Activated T-cell treated with anti-CD3 and anti-CD28 coated beads for 24 hours (primary cell): ENCODE data around the gene KCTD19.

Source experiments
- DNase-seq: peaks from one replicate; pipeline ENCODE4 v3.0.0-alpha.2; 2020; ENCODE audit warnings: low read depth

The KCTD19 gene

DNA sequence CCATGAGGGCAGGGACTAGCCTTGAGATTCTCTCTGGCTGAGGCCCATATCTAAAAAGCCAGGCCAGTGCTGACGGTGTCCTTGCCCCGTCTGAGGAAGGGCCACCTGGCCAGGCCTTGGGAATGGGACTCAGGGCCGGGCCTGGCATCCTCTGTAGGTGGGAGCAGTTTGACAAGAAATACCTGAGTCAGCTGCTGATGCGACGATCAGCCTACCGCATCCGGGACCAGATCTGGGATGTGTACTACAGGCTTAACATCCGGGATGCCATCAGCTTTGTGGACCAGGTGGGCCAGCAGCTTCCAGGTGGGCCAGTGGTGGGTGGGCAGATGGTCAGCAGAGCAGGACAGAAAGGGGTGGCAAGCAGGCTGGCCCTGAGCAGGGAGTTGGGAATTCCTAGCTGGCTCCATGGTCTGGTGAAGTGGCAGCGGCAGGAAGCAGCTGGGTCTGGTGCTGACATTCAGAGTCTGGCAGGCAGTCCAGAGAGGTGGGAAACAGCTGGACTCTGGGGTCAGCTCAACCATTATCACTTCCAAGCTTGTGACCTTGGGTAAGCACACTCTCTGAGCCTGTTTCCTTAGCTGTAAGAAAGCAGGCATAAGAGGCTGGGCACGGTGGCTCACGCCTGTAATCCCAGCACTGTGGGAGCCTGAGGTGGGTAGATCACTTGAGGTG lies 68.2 kb downstream of the KCTD19 start:
- DNase-seq: no peak

DNA sequence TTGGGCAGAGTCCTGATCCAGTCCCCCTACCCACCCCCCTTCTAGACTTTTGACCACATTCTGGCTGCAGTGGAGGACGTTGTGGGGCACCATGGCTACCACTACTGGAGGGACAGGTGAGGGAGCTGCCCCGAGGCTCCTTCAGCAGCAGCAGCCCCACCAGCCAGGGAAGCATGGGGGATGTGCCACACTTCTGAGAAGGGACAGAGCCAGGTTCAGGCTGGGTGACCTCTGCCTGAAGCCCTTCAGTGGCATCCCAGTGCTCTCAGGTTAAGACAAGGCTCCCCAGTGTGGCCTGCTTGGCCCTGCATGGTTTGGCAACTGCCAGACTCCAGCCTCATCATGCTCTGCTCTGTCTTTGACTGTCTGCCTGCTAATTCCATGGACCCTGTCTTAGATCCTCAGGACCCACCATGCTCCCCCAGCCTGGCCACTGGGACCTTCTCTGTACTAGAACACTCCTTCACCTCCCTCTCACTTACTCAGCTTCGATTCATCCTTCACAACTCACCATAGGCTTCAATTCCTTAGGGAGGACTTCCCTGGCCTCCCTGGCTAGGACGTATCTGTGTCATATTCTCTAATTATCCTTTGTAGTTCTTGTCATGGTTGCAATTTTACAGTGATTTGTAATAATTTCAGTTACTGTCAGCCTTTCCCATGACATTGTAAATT lies 68.9 kb downstream of the KCTD19 start:
- DNase-seq: no peak

DNA sequence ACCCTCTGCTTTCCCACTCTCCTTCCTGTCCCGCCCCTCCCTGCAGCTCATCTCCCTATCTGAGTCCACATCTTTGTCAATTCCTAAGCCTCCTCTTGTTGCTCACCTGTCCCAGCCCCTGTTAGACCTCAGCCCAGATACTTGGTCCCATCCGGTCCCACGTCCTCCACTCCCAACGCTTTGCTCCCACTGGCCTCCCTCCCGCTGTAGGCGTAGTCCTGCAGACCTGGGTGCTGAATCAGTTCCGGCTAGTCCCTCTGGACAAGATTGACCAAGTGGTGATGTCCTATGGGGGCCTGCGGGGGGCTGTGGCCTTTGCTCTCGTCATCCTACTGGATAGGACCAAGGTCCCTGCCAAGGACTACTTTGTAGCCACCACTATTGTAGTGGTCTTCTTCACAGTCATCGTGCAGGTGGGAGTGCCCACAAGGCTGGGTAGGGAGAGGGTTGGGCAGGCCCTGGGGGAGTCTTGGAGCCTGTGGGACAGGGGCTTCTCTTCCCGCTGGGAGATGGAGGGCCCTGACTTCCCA lies 69.8 kb downstream of the KCTD19 start:
- no peak for DNase-seq

DNA sequence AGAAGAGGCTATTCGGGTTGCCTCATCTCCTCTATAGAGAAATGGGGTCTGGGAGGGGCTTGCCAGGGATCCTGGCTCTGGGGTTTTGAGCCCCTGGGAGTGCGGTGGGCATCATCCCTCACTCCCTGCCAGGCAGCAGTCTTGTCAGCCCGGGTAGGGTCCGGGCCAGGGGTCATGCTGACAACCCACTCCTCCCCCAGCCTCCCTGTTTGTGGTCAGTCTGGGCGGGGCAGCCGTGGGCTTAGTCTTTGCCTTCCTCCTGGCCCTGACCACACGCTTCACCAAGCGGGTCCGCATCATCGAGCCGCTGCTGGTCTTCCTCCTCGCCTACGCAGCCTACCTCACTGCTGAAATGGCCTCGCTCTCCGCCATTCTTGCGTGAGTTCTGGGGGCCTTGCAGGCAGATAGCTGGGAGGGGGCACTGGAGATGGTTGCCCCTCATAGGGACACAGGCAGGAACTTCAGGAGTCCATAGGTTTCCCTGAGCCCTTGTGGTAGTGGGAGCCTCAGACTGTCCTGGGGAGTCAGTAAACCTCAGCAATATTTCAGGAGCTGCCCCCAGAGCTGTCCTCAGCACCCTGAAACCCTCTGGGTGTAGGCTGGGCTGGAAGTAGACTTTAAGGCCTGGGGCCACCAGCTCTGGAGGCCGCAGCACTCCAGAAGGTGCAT lies 70.9 kb downstream of the KCTD19 start:
- no peak for DNase-seq

DNA sequence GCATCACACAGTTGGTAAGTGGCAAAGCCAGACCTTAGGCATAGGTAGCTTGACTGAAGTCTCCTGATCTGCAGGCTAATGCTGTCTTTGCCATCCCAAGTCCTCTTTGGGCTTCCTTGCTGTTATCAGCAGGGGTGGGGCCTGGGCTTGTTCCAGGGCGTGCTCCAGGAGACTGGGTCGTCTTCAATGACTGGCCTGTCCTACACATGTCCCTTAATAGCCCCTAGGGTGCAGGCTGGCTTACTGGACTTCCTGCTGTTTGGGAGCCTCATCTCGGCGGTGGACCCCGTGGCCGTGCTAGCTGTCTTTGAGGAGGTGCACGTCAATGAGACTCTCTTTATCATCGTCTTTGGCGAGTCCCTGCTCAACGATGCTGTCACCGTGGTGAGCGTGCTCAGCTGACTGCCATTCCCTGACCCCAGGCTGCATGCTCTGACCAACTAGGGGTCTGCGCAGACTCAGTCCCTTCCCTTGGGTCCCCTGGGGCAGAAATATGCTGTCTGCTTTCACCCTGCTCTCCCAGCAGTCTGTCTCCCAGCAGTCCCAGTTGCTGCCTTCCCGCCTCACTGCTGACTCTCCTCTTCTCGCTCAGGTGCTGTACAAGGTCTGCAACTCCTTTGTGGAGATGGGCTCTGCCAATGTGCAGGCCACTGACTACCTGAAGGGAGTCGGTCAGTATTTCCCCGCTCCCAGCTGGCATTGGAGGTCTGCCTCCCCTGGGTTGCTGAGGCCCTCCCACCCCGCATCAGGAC lies 71.6 kb downstream of the KCTD19 start:
- DNase-seq: no peak

DNA sequence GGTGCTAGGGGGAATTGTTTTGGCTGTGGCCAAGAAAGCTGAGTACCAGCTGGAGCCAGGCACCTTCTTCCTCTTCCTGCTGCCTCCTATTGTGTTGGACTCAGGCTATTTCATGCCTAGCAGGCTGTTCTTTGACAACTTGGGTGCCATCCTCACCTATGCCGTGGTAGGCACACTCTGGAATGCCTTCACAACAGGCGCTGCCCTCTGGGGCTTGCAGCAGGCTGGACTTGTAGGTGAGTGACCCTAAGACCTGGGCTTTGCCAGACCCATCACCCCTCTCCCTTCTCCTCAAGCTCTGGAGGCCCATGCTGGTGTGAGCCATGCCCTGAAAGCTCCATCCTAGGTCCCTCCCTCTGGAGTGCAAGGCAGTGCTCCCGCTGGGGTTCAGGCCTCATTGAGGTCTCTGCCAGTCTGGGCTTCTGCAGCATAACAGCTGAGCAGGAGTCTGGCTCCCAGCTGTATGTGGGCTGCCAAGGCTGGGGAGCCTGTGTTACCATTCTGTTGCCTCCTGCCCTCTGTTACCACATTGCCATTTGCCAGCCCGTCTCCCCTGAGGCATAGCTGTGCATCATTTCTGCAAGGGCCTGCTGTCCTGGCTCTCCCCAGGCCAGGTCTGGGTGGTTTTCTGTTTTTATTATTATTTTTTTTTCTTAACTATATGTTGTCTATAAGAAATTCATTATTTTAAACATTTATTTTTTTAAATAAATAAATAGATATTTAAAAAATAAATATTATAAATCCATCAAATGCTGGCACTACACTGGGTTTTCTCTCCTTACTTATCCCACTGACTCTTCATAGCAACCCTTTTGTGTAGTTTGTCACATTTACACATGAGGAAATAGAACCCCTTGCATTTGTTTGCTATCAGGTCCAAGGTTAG lies 73.7 kb downstream of the KCTD19 start:
- no peak for DNase-seq

DNA sequence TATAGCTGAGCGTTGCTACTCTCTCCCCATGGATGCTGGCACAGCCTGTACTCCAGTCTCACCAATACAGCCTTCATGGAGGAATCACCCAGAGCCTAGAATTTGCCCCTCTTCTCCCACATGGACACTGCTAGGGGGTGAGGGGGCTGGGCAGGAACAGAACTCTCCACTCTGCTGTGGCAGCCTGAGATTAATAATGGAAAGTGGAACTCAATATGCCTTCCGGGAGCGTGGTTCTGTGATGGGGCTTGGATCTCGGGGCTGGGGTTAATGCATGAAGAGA lies 76.6 kb downstream of the KCTD19 start:
- no peak for DNase-seq

DNA sequence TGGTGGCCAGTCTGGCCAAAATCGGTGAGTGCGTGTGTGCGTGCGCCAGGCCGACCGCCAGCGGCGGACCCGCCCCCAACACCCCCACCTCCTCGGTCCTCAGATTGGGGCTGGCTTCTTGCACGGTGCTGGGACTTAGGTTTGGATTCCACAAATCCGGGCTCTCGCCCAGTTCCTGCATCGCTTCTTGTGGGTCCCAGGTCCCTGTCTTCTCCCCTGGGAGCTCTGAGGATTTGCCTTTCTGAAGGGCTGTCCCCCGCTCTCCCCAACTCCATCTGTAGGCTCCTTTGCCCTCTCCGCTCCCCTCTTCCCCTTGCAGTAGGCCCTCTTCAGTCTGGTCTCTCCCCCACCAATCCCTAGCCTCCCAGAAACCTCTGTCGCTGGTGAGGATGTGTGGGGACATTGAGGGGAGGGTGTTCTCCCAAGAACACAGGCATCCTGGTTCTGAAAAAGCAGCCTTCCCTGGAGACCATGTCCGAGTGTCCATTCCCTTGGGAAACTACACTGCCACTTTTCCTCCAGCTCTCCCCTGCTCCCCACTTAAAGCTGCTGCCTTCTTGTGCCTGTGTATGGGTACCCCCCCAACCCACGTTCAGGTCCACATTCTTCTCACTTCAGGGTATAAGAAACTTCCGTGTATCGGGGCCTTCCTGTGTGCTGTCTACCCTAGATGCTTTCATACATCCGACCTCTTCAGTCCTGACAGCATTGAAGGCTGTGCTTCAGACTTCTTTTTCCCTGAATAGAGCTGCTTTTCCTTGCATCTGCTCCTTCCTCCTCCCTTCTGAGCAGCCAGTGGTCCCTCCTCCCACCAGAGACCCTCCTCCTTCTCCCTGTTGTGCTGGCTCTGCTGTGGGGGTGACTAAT lies 77.1 kb downstream of the KCTD19 start:
- DNase-seq: no peak

DNA sequence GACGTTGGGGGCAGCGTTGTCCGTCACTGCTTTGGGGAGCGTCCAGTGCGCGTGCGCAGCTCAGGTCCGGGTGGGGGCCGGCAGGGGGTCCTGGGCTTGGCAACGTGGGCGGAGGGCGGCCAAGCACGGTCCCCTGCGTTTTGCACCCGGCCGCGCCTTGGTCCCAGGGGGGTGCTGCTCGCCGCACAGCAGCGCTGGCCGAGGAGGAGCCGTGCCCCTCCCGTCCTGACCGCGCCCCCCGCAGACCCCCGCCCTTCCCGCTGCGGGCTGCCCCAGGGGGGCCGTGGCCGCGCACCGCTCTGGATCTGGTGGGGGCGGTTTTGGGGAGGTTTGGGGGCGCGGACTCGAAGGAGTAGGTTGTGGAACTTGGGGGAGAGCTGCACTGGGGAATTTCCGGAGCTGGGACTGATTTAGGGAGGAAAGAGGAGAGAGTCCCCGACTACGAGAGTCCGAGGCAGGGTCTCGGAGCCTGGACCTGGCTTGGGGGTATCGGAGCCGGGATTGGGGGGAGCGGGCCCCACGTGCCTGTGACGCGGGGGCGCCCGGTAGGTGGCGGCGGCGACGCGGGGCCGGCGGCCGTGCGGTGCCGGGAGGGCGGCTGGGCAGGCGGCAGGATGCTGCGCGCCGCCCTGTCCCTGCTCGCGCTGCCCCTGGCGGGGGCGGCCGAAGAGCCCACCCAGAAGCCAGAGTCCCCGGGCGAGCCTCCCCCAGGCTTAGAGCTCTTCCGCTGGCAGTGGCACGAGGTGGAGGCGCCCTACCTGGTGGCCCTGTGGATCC lies 78.0 kb downstream of the KCTD19 start, which contains the start of gene SLC9A5:
SLC9A5 (plus strand) TSS at position 579 of the 777 bp plus-strand sequence; CDS start at position 615, 36 bp downstream.
- DNase-seq: no peak

DNA sequence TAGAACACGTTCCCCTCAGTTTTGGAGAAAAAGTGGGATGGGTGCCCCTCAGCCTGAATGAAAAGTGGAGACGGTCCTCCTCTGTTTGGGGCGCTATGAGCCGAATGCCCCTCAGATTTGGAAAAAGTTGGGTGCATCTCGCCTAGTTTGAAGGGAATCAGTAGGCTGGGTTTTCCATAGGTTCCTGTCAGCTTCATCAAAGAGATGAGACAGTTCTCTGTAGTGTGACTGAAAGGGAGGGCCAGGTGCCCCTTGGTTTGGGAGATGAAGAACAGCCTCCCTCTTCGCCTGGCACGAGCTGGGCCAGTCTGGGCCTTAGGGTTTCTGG lies 78.5 kb downstream of the KCTD19 start:
- no peak for DNase-seq

DNA sequence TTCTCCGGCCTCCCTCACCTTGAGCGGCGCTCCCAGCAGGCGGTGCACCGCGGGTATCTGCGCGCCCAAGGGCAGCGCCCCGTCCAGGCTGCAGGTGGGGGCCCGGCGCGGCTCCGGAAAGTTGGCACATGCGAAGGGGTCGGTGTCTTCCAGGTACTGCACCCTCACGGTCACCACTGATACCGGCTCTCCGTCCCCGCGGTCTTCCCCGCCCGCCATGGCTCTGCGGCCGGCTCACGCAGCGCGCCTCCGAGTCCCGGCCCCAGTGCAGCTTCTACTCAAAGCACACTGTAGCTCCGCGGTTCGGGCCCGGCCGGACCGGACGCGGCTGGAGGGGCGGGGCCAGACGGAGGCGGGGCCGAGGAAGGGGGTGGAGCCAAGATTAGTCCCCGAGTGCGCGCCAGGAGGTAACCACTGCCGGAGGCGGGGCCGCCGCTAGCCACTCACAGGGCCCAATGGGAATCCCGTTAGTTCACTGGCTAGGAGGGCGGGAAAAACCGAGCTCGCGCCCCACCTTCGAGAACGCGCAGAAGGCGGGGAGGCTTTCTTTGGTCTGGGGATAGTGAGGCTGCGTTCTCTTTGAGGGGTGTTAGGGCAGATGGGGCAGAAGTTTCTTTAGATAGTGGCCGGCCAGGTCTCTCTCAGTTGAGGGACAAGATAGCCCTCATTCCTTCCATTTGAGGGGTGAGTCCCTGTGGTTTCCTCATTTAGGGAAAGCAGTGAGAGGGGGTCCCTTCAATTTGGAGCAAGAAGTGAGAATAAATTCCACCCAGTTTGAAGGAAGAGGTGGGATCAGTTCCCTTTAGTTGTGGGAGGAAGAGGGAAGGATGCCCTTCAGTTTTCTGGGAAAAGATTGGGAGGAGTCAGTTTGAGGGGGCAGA lies 79.1 kb downstream of the KCTD19 start, which contains the start of gene FHOD1:
FHOD1 (minus strand) TSS at position 290 of the 881 bp plus-strand sequence; CDS start at position 219, 71 bp downstream.
- peak; percentile 97 for DNase-seq

DNA sequence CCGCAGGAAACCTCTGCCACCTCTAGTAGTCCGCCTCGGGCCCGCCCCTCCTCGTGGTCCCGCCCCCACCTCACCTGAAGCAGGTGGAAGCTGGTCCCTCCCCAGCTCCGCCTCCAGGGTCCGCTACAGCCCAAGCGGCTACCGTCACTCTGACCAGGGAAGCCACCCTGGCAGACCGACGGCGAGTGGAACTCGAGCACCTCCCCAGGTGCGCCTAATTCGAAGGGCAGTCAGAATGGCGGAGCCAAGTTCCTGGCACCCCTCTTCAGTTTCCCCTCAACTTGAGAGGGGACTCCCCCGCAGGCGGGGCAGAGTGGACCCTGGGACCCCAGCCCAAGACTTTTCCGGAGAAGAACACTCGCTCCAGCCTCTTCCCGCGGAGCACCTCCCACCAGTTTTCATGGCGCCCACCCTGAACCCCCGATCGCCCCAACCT lies 79.8 kb downstream of the KCTD19 start:
- no peak for DNase-seq

DNA sequence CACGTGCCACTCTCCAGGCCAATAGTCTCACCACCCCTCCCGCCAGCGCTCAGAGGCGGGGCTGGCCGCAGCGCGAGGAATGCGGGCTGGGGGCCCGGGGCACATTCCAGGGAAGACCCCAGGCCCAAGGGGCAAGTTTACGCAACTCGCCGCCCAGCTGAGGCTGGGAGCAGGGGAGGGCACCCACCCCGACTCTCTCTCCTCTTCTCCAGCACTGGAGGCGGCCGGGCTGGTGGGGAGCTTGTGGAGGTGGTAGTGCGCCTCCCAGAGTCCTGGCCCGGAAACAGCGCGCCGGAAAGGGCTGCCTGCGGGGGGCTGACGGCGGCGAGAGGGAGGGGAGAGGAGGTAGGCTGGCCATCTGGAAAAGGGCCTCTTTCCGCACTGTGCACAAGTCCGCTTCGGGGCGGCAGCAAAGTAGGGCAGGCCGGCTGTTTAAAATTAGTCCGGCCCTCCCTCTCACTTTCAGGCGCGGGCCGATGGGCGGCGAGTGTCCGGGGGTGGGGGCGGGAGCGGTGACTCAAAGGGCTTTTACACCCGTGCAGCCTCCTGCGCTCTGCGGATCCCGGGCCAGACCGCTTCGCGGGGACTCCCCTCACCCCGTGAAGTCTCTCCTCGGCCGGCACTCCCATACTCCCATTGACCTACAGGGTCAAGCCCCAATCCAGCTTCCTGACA lies 80.3 kb downstream of the KCTD19 start:
- DNase-seq: no peak

DNA sequence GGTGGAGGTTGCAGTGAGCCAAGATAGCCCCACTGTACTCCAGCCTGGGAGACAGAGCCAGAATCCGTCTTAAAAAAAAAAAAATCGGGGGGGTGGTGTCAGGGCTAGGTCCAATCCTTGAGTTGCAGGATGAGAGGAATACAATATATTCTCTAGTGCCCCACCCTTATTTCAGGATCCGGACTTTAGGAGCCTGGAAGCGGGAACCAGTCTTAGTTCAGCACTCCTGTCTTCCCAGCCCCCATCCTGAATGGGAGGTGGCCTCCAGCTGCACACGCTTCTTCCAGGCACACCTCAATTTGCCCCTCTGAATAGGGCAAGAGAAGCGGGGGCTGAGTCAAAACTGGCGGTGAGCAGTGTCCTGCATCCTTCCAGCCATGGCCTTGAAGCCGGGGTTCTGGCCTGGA lies 80.9 kb downstream of the KCTD19 start:
- DNase-seq: no peak

DNA sequence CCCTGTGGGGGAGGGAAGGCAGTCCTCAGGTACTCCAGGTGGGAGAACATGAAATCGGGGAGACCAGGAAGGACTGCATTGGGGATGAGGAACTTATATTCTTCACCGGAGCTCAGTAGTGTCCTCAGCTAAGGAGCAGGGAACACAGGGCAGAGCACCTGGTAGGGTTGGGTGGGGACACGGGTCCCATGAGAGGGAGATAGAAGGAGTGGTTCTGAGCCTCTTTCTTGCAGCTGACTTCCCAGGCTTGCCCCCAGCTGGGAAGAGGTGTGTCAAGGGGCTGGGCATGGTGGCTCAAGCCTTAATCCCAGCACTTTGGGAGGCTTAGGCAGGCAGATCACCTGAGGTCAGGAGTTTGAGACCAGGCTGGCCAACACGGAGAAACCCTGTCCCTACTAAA lies 81.4 kb downstream of the KCTD19 start:
- no peak for DNase-seq

DNA sequence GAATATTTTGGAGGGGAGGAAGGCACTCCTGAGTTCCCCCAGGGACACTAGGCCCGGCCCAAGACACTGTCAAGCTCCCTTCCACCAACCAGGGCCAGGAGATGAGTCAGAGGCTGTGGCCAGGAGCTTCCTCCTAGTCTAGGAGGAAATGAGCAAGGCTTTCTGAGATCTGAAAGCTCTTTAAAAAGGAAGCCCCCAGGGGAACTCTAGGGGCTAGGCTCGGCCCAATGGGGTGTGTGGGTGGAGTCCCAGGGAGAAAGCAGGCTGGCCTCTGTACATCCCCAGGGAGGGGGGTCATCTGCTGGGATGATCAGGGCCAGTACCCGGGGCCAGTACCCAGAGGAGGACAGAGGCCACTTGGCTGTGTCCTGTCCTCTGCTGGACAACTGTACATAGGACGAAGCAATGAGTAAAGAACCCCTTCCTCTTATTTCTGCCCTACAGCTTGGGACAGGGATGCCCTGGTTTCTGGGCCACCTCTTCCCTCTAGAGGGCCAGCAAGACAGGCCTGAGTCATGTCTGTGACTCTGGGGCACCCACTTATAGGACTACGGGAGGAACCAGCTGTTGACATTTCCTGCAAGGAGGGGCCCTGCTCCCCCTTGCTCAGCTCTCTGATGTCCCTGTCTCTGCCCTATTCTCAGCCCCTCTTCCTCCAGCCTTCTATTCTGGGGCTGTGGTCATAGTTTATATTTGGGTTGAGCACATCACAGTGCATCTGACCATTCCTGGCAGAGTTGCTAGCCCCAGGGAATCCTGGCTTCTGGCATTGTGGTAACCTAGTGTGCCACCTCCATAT lies 82.0 kb downstream of the KCTD19 start:
- DNase-seq: peak; percentile 74

DNA sequence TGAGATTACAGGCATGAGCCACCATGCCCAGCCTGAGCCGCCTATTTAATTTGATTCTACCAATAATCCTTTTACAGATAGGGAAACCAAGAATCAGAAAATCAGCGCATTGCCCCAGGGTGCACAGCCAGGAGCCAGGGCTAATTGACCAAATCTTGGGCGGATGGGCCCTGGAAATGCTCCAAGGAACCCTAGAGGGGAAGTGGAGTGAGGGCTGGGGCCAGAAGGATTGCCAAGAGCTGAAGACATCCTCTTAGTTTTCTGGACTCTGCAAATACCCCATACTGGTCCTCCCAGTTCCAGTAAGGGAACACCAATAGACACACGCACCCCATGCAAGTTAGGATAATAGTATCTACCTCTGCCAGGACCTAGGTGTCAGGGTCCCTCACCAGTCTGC lies 83.1 kb downstream of the KCTD19 start:
- DNase-seq: no peak
